ENCODE measurements around the gene SLIT3.
"Not testable (repeated sequence)": the region's sequence is repeated elsewhere in the genome, so short reads cannot be mapped to it uniquely, and the experiment has no call there.

The SLIT3 gene

GRCh38 chr5:169148138-169148740 is 152.7 kb downstream of the SLIT3 start:
- Histone ChIP-seq H3K27me3 (ENCODE audit: control insufficient read depth, insufficient read depth, low read length) (no peaks in the 10 kb centered on the region), H3K36me3 (ENCODE audit: control insufficient read depth, insufficient read depth, low read length) (no peaks in the 10 kb centered on the region), H3K4me1 (ENCODE audit: control insufficient read depth, insufficient read depth, low read length) (peaks cover 23% of the 10 kb centered on the region), H3K9me3 (ENCODE audit: control insufficient read depth, insufficient read depth, low read depth, low read length) (no peaks in the 10 kb centered on the region), H3K4me3 (ENCODE audit: low read depth, low read length) (no peak overlapping the region), H3K9ac (ENCODE audit: low read length) (no peak overlapping the region), H3K27ac (ENCODE audit: low read depth, low read length) (no peak overlapping the region)

- Histone ChIP-seq H3K4me1 (ENCODE audit: control insufficient read depth, insufficient read depth, low read length) (peaks cover 16% of the 10 kb centered on the region), H3K27ac (ENCODE audit: low read depth, low read length) (no peak overlapping the region), H3K9ac (ENCODE audit: low read length) (no peak overlapping the region), H3K27me3 (ENCODE audit: control insufficient read depth, insufficient read depth, low read length) (no peaks in the 10 kb centered on the region), H3K4me3 (ENCODE audit: low read depth, low read length) (no peak overlapping the region), H3K36me3 (ENCODE audit: control insufficient read depth, insufficient read depth, low read length) (no peaks in the 10 kb centered on the region), H3K9me3 (ENCODE audit: control insufficient read depth, insufficient read depth, low read depth, low read length) (no peaks in the 10 kb centered on the region)
Measured at GRCh38 chr5:169147534-169147933, 153.4 kb downstream of the SLIT3 start.

- H3K27me3 ChIP-seq (ENCODE audit: control insufficient read depth, insufficient read depth, low read length), result no peaks in the 10 kb centered on the region
- H3K9ac ChIP-seq (ENCODE audit: low read length), result no peak overlapping the region
- H3K27ac ChIP-seq (ENCODE audit: low read depth, low read length), result no peak overlapping the region
- H3K36me3 ChIP-seq (ENCODE audit: control insufficient read depth, insufficient read depth, low read length), result no peaks in the 10 kb centered on the region
- H3K4me3 ChIP-seq (ENCODE audit: low read depth, low read length), result no peak overlapping the region
- H3K4me1 ChIP-seq (ENCODE audit: control insufficient read depth, insufficient read depth, low read length), result peaks cover 9% of the 10 kb centered on the region; the same call in 1 of the 2 replicates
- H3K9me3 ChIP-seq (ENCODE audit: control insufficient read depth, insufficient read depth, low read depth, low read length), result no peaks in the 10 kb centered on the region
Measured at GRCh38 chr5:169146158-169146557, 154.8 kb downstream of the SLIT3 start.

GRCh38 chr5:169142264-169142970 is 158.5 kb downstream of the SLIT3 start:
- H3K36me3 ChIP-seq (ENCODE audit: control insufficient read depth, insufficient read depth, low read length), result no peaks in the 10 kb centered on the region
- H3K4me1 ChIP-seq (ENCODE audit: control insufficient read depth, insufficient read depth, low read length), result no peaks in the 10 kb centered on the region
- no peaks in the 10 kb centered on the region for H3K9me3 ChIP-seq (ENCODE audit: control insufficient read depth, insufficient read depth, low read depth, low read length)
- H3K27ac ChIP-seq (ENCODE audit: low read depth, low read length), result no peak overlapping the region
- H3K4me3 ChIP-seq (ENCODE audit: low read depth, low read length), result no peak overlapping the region
- H3K27me3 ChIP-seq (ENCODE audit: control insufficient read depth, insufficient read depth, low read length), result no peaks in the 10 kb centered on the region
- no peak overlapping the region for H3K9ac ChIP-seq (ENCODE audit: low read length)

- not testable (repeated sequence) for H3K27ac ChIP-seq (ENCODE audit: low read depth, low read length); H3K27me3 ChIP-seq (ENCODE audit: control insufficient read depth, insufficient read depth, low read length); H3K4me1 ChIP-seq (ENCODE audit: control insufficient read depth, insufficient read depth, low read length); H3K9me3 ChIP-seq (ENCODE audit: control insufficient read depth, insufficient read depth, low read depth, low read length); H3K9ac ChIP-seq (ENCODE audit: low read length); H3K4me3 ChIP-seq (ENCODE audit: low read depth, low read length); H3K36me3 ChIP-seq (ENCODE audit: control insufficient read depth, insufficient read depth, low read length)
Measured at GRCh38 chr5:169140215-169140614, 160.7 kb downstream of the SLIT3 start.

- Histone ChIP-seq H3K27me3 (ENCODE audit: control insufficient read depth, insufficient read depth, low read length) (no peaks in the 10 kb centered on the region), H3K9ac (ENCODE audit: low read length) (no peak overlapping the region), H3K4me1 (ENCODE audit: control insufficient read depth, insufficient read depth, low read length) (no peaks in the 10 kb centered on the region), H3K9me3 (ENCODE audit: control insufficient read depth, insufficient read depth, low read depth, low read length) (no peaks in the 10 kb centered on the region), H3K4me3 (ENCODE audit: low read depth, low read length) (no peak overlapping the region), H3K27ac (ENCODE audit: low read depth, low read length) (no peak overlapping the region), H3K36me3 (ENCODE audit: control insufficient read depth, insufficient read depth, low read length) (no peaks in the 10 kb centered on the region)
Measured at GRCh38 chr5:169139480-169140050, 161.4 kb downstream of the SLIT3 start.

- Histone ChIP-seq H3K9ac (ENCODE audit: low read length) (no peak overlapping the region), H3K27me3 (ENCODE audit: control insufficient read depth, insufficient read depth, low read length) (no peaks in the 10 kb centered on the region), H3K36me3 (ENCODE audit: control insufficient read depth, insufficient read depth, low read length) (no peaks in the 10 kb centered on the region), H3K27ac (ENCODE audit: low read depth, low read length) (no peak overlapping the region), H3K9me3 (ENCODE audit: control insufficient read depth, insufficient read depth, low read depth, low read length) (no peaks in the 10 kb centered on the region), H3K4me1 (ENCODE audit: control insufficient read depth, insufficient read depth, low read length) (no peaks in the 10 kb centered on the region; the same call in 1 of the 2 replicates), H3K4me3 (ENCODE audit: low read depth, low read length) (no peak overlapping the region)
Measured at GRCh38 chr5:169133531-169133930, 167.4 kb downstream of the SLIT3 start.

- H3K4me1 ChIP-seq (ENCODE audit: control insufficient read depth, insufficient read depth, low read length), result peaks cover 4% of the 10 kb centered on the region
- H3K27me3 ChIP-seq (ENCODE audit: control insufficient read depth, insufficient read depth, low read length), result no peaks in the 10 kb centered on the region
- no peaks in the 10 kb centered on the region for H3K9me3 ChIP-seq (ENCODE audit: control insufficient read depth, insufficient read depth, low read depth, low read length)
- H3K9ac ChIP-seq (ENCODE audit: low read length), result no peak overlapping the region
- no peak overlapping the region for H3K27ac ChIP-seq (ENCODE audit: low read depth, low read length)
- no peaks in the 10 kb centered on the region for H3K36me3 ChIP-seq (ENCODE audit: control insufficient read depth, insufficient read depth, low read length)
- H3K4me3 ChIP-seq (ENCODE audit: low read depth, low read length), result no peak overlapping the region
Measured at GRCh38 chr5:169132302-169132660, 168.7 kb downstream of the SLIT3 start.

- Histone ChIP-seq H3K36me3 (ENCODE audit: control insufficient read depth, insufficient read depth, low read length) (no peaks in the 10 kb centered on the region), H3K4me3 (ENCODE audit: low read depth, low read length) (no peak overlapping the region), H3K9me3 (ENCODE audit: control insufficient read depth, insufficient read depth, low read depth, low read length) (no peaks in the 10 kb centered on the region), H3K27ac (ENCODE audit: low read depth, low read length) (no peak overlapping the region), H3K4me1 (ENCODE audit: control insufficient read depth, insufficient read depth, low read length) (peaks cover 8% of the 10 kb centered on the region), H3K27me3 (ENCODE audit: control insufficient read depth, insufficient read depth, low read length) (no peaks in the 10 kb centered on the region), H3K9ac (ENCODE audit: low read length) (no peak overlapping the region)
Measured at GRCh38 chr5:169131616-169132301, 169.2 kb downstream of the SLIT3 start.

GRCh38 chr5:169128679-169129078 is 172.3 kb downstream of the SLIT3 start:
- Histone ChIP-seq H3K4me3 (ENCODE audit: low read depth, low read length) (no peak overlapping the region), H3K27me3 (ENCODE audit: control insufficient read depth, insufficient read depth, low read length) (no peaks in the 10 kb centered on the region), H3K9me3 (ENCODE audit: control insufficient read depth, insufficient read depth, low read depth, low read length) (peaks cover under 1% of the 10 kb centered on the region; the same call in 1 of the 2 replicates), H3K9ac (ENCODE audit: low read length) (no peak overlapping the region), H3K4me1 (ENCODE audit: control insufficient read depth, insufficient read depth, low read length) (peaks cover 18% of the 10 kb centered on the region), H3K36me3 (ENCODE audit: control insufficient read depth, insufficient read depth, low read length) (no peaks in the 10 kb centered on the region), H3K27ac (ENCODE audit: low read depth, low read length) (no peak overlapping the region)

GRCh38 chr5:169127431-169127830 is 173.5 kb downstream of the SLIT3 start:
- Histone ChIP-seq H3K4me3 (ENCODE audit: low read depth, low read length) (no peak overlapping the region), H3K36me3 (ENCODE audit: control insufficient read depth, insufficient read depth, low read length) (no peaks in the 10 kb centered on the region), H3K4me1 (ENCODE audit: control insufficient read depth, insufficient read depth, low read length) (peaks cover 18% of the 10 kb centered on the region), H3K9ac (ENCODE audit: low read length) (no peak overlapping the region), H3K27me3 (ENCODE audit: control insufficient read depth, insufficient read depth, low read length) (no peaks in the 10 kb centered on the region), H3K27ac (ENCODE audit: low read depth, low read length) (no peak overlapping the region), H3K9me3 (ENCODE audit: control insufficient read depth, insufficient read depth, low read depth, low read length) (peaks cover 4% of the 10 kb centered on the region; the same call in 1 of the 2 replicates)

All from HUES6 (cell line).